Kidney (tissue), 14 donors: ENCODE measurements around the gene WDR45. TPM values are rescaled to one million over a fixed set of nuclear protein-coding genes. Genes with fewer than 3 reads are reported as not detected.

Experiments used
- DNase-seq, 5 donors: peaks; one replicate each; pipeline ENCODE4 v3.0.0-alpha.2; 2013 to 2020
- FAIRE-seq: peaks from 2 replicates; lab custom pipeline; 2012; peaks lifted over from hg19 to GRCh38; lab: Jason Lieb, UNC
- H3K27ac ChIP-seq, 2 donors: one replicate each; pipeline ENCODE4 v1.7.0; 2013; ENCODE audit warnings: low read depth in 2 of 2, low read length in 2 of 2, inconsistent platforms in 1 of 2
- H3K27me3 ChIP-seq: one replicate; pipeline ENCODE4 v1.7.1; 2013; ENCODE audit warnings: low read length, inconsistent platforms; ENCODE audit not compliant: control insufficient read depth, insufficient read depth
- H3K36me3 ChIP-seq, 3 donors: one replicate each; pipeline versions ENCODE4 v1.7.0 to v1.7.1; 2013; ENCODE audit warnings: low read length in 3 of 3, control low read depth in 1 of 3, inconsistent platforms in 1 of 3; ENCODE audit not compliant: insufficient read depth in 3 of 3, control insufficient read depth in 2 of 3
- H3K4me1 ChIP-seq, 3 donors: one replicate each; pipeline versions ENCODE4 v1.7.0 to v1.7.1; 2013; ENCODE audit warnings: low read length in 3 of 3, inconsistent platforms in 1 of 3, low read depth in 1 of 3; ENCODE audit not compliant: control insufficient read depth in 2 of 3, insufficient read depth in 2 of 3
- H3K4me3 ChIP-seq, 3 donors: one replicate each; pipeline versions ENCODE4 v1.7.0 to v1.8.1; 2013; ENCODE audit warnings: low read length in 3 of 3, control low read depth in 1 of 3, inconsistent platforms in 1 of 3
- H3K9ac ChIP-seq, 3 donors: one replicate each; pipeline versions ENCODE4 v1.7.0 to v1.7.1; 2013; ENCODE audit warnings: low read length in 3 of 3, control low read depth in 1 of 3, inconsistent platforms in 1 of 3
- H3K9me3 ChIP-seq, 3 donors: one replicate each; pipeline versions ENCODE4 v1.7.0 to v1.7.1; 2013; ENCODE audit warnings: low read length in 3 of 3, control low read depth in 1 of 3, inconsistent platforms in 1 of 3; ENCODE audit not compliant: control insufficient read depth in 2 of 3, insufficient read depth in 1 of 3
- intact Hi-C: fragments of 100-400 bp; cut with DNase I; formaldehyde crosslinking; loops from one replicate; pipeline ENCODE4 v1.11.1; 2022
- polyA plus RNA-seq: library from polyadenylated mRNA; stranded (reverse); fragments of 350-450 nt; fragmentation: Illumina TruSeq; extraction: RNeasy Lipid Tissue Mini Kit (QIAGEN cat#74804); gene quantifications from one replicate; pipeline ENCODE4 v1.2.3, GENCODE V29; 2014; ENCODE audit warnings: low read depth, low replicate concordance; ENCODE audit not compliant: insufficient read depth
- total RNA-seq: library from RNA; stranded (reverse); fragmentation: NEBNext Ultra II Directional; extraction: Animal tissue kit (Norgen Biotek cat#: 25700); gene quantifications from one replicate; pipeline ENCODE4 v1.2.1, GENCODE V29; 2021
- TF ChIP-seq, protein P1 (sequence below): IDR thresholded peaks from 3 replicates; pipeline ENCODE4 v1.5.1; 2012; ENCODE audit warnings: mild to moderate bottlenecking, moderate library complexity, borderline replicate concordance; ENCODE audit not compliant: insufficient read depth; ENCODE audit errors: extremely low read depth
- donor health status: control.
- donor health status: control.
- donor health status: control.
- donor health status: control.
- donor health status: control.
- donor health status: DM: yes; HTN: yes; CAD: no.
- donor health status: Normal renal cell carcinoma (clear cell type).

The WDR45 gene
- total and polyA plus RNA-seq, 2 donors from 2014 or later, result 67.4 to 72.4 TPM

GRCh38 chrX:49067285-49068120 is 12.2 kb downstream of the WDR45 start:
- H3K4me1 ChIP-seq, result no peaks in the 10 kb centered on the region
- no peak overlapping the region for H3K27ac ChIP-seq
- intact Hi-C loops, result no loop called here
- H3K27me3 ChIP-seq, result no peaks in the 10 kb centered on the region
- no peaks in the 10 kb centered on the region for H3K9me3 ChIP-seq
- H3K9ac ChIP-seq, result no peak overlapping the region
- no peak for FAIRE-seq
- TF ChIP-seq, protein P1, sequence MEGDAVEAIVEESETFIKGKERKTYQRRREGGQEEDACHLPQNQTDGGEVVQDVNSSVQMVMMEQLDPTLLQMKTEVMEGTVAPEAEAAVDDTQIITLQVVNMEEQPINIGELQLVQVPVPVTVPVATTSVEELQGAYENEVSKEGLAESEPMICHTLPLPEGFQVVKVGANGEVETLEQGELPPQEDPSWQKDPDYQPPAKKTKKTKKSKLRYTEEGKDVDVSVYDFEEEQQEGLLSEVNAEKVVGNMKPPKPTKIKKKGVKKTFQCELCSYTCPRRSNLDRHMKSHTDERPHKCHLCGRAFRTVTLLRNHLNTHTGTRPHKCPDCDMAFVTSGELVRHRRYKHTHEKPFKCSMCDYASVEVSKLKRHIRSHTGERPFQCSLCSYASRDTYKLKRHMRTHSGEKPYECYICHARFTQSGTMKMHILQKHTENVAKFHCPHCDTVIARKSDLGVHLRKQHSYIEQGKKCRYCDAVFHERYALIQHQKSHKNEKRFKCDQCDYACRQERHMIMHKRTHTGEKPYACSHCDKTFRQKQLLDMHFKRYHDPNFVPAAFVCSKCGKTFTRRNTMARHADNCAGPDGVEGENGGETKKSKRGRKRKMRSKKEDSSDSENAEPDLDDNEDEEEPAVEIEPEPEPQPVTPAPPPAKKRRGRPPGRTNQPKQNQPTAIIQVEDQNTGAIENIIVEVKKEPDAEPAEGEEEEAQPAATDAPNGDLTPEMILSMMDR, result no peak
- peak in 2 of 5 donors; percentile 28 to 73 for DNase-seq
- H3K36me3 ChIP-seq, result no peaks in the 10 kb centered on the region
- no peak overlapping the region for H3K4me3 ChIP-seq

GRCh38 chrX:49066690-49067089 is 13.0 kb downstream of the WDR45 start:
- DNase-seq (no peak), FAIRE-seq (no peak)
- intact Hi-C loops, result no loop called here
- H3K9ac ChIP-seq, result no peak overlapping the region
- H3K36me3 ChIP-seq, result no peaks in the 10 kb centered on the region
- TF ChIP-seq, protein P1, result no peak
- H3K4me3 ChIP-seq, result no peak overlapping the region
- no peaks in the 10 kb centered on the region for H3K27me3 ChIP-seq
- no peaks in the 10 kb centered on the region for H3K9me3 ChIP-seq
- H3K4me1 ChIP-seq, result no peaks in the 10 kb centered on the region
- H3K27ac ChIP-seq, result no peak overlapping the region

GRCh38 chrX:49066278-49066677 is 13.4 kb downstream of the WDR45 start:
- Histone ChIP-seq H3K9me3 (no peaks in the 10 kb centered on the region), H3K27me3 (no peaks in the 10 kb centered on the region), H3K9ac (no peak overlapping the region), H3K4me1 (no peaks in the 10 kb centered on the region), H3K36me3 (no peaks in the 10 kb centered on the region), H3K4me3 (no peak overlapping the region), H3K27ac (no peak overlapping the region)
- intact Hi-C loops, result no loop called here
- FAIRE-seq (no peak), DNase-seq (no peak)
- TF ChIP-seq, protein P1, result no peak
